Esophagus muscularis mucosa (tissue), 3 donors: ENCODE data around the gene PIK3CG.

Experiments
- CTCF ChIP-seq, 3 experiments: fragments of 200-600 bp in 2 of 3; fragments of 450-650 bp in 1 of 3; sonication (generic) in 2 of 3; IDR thresholded peaks; one replicate each; pipeline ENCODE4 v1.5.1; 2017 to 2019; ENCODE audit warnings: antibody characterized with exemption in 3 of 3, mild to moderate bottlenecking in 2 of 3, moderate library complexity in 1 of 3
- POLR2A ChIP-seq: fragments of 450-650 bp; IDR thresholded peaks from one replicate; pipeline ENCODE4 v1.6.1; 2017; ENCODE audit warnings: antibody characterized with exemption, moderate library complexity, mild to moderate bottlenecking, low read depth
- POLR2AphosphoS5 ChIP-seq, 2 donors: sonication (generic); formaldehyde crosslinking; IDR thresholded peaks; one replicate each; pipeline ENCODE4 v1.6.1; 2017; ENCODE audit warnings: antibody characterized with exemption in 2 of 2

- TF ChIP-seq CTCF (IDR thresholded peaks at IDR 0.05) = no peak
- no peak for TF ChIP-seq POLR2AphosphoS5 (IDR thresholded peaks at IDR 0.05)
- TF ChIP-seq POLR2A = no peak
Measured at GRCh38 chr7:106844279-106844997, 20.6 kb upstream of the PIK3CG start.
